ENCODE results near the gene BAIAP3.
A peak's percentile ranks its signal among the peaks of the same experiment; 100 is the strongest.

BAIAP3 gene

GRCh38 chr16:1371054-1371978 lies 37.9 kb downstream of the BAIAP3 start:
- no peak for DNase-seq

GRCh38 chr16:1372292-1372950 lies 39.0 kb downstream of the BAIAP3 start:
- DNase-seq, result no peak

- DNase-seq, result no peak
Observed at GRCh38 chr16:1374418-1375297, 41.2 kb downstream of the BAIAP3 start.

GRCh38 chr16:1375298-1375640 lies 41.8 kb downstream of the BAIAP3 start:
- no peak for DNase-seq

- DNase-seq, result no peak
Observed at GRCh38 chr16:1375741-1376410, 42.4 kb downstream of the BAIAP3 start.

- DNase-seq, result no peak
Observed at GRCh38 chr16:1377406-1378010, 44.1 kb downstream of the BAIAP3 start.

- no peak for DNase-seq
Observed at GRCh38 chr16:1378087-1378803, 44.8 kb downstream of the BAIAP3 start.

- DNase-seq, result peak; percentile 63 to 65
Observed at GRCh38 chr16:1378804-1379303, 45.4 kb downstream of the BAIAP3 start.

GRCh38 chr16:1379304-1380076 lies 46.0 kb downstream of the BAIAP3 start:
- peak; percentile 73 to 79 for DNase-seq

- DNase-seq, result no peak
Observed at GRCh38 chr16:1380195-1380594, 46.8 kb downstream of the BAIAP3 start.

GRCh38 chr16:1381612-1382406 lies 48.4 kb downstream of the BAIAP3 start:
- DNase-seq, result no peak

- DNase-seq, result no peak
Observed at GRCh38 chr16:1383556-1383955, 50.1 kb downstream of the BAIAP3 start.

GRCh38 chr16:1385232-1385631 lies 51.8 kb downstream of the BAIAP3 start:
- no peak for DNase-seq

GRCh38 chr16:1387331-1387730 lies 53.9 kb downstream of the BAIAP3 start:
- no peak for DNase-seq

GRCh38 chr16:1389762-1390161 lies 56.3 kb downstream of the BAIAP3 start:
- no peak for DNase-seq

GRCh38 chr16:1390239-1390779 lies 56.9 kb downstream of the BAIAP3 start:
- DNase-seq, result no peak

- no peak for DNase-seq
Observed at GRCh38 chr16:1392826-1393225, 59.4 kb downstream of the BAIAP3 start.

GRCh38 chr16:1393613-1394176 lies 60.2 kb downstream of the BAIAP3 start:
- no peak for DNase-seq

GRCh38 chr16:1394367-1394951 lies 61.0 kb downstream of the BAIAP3 start:
- DNase-seq, result no peak
